Activated B cell treated with CpG ODN at 0.5 μM for 24 hours (primary cell): ENCODE results near the gene C3orf70. TPM values are rescaled to one million over a fixed set of nuclear protein-coding genes. Genes with fewer than 3 reads are reported as not detected.

ENCODE experiments used
- ATAC-seq: fragments of 200-7000 bp; cut with Tn5 transposase; one replicate; pipeline ENCODE4 v1.10.0; 2021; ENCODE audit warnings: low read depth, mild to moderate bottlenecking, moderate library complexity
- CTCF ChIA-PET: fragments of 350-600 bp; sonication (Branson Sonifier 250); formaldehyde crosslinking; loops from one replicate; lab custom pipeline; 2021; ENCODE audit warnings: antibody characterized with exemption; lab: Charles Lee
- POLR2A ChIA-PET: fragments of 350-600 bp; sonication (Branson Sonifier 250); formaldehyde crosslinking; loops from one replicate; lab custom pipeline; 2021; ENCODE audit warnings: antibody characterized with exemption; lab: Charles Lee
- DNase-seq: peaks from one replicate; pipeline ENCODE4 v3.0.0; 2022
- H3K27ac Mint-ChIP-seq: one replicate; pipeline ENCODE4 v1.8.0; 2020; ENCODE audit warnings: mixed read lengths
- H3K27me3 Mint-ChIP-seq: one replicate; pipeline ENCODE4 v1.8.0; 2021; ENCODE audit warnings: mixed read lengths
- H3K36me3 Mint-ChIP-seq: one replicate; pipeline ENCODE4 v1.8.0; 2021; ENCODE audit warnings: low read depth, mixed read lengths
- H3K4me1 Mint-ChIP-seq: one replicate; pipeline ENCODE4 v1.8.0; 2021; ENCODE audit warnings: mixed read lengths
- H3K4me3 Mint-ChIP-seq: one replicate; pipeline ENCODE4 v1.8.0; 2020; ENCODE audit warnings: mild to moderate bottlenecking, mixed read lengths
- H3K9me3 Mint-ChIP-seq: one replicate; pipeline ENCODE4 v1.8.0; 2020; ENCODE audit warnings: mixed read lengths
- intact Hi-C: fragments of 100-400 bp; cut with micrococcal nuclease; formaldehyde crosslinking; loops from one replicate; pipeline ENCODE4 v1.15.1; 2024
- total RNA-seq: library from RNA; stranded (reverse); gene quantifications from 2 replicates; pipeline ENCODE4 v1.2.3, GENCODE V29; 2022
- TF ChIP-seq, protein P1 (sequence below): fragments of 200-600 bp; IDR thresholded peaks from one replicate; pipeline ENCODE4 v1.8.0; 2022; ENCODE audit warnings: antibody characterized with exemption, mild to moderate bottlenecking

C3orf70 gene
- total RNA-seq, 1 donor from 2014 or later, result not detected

DNA sequence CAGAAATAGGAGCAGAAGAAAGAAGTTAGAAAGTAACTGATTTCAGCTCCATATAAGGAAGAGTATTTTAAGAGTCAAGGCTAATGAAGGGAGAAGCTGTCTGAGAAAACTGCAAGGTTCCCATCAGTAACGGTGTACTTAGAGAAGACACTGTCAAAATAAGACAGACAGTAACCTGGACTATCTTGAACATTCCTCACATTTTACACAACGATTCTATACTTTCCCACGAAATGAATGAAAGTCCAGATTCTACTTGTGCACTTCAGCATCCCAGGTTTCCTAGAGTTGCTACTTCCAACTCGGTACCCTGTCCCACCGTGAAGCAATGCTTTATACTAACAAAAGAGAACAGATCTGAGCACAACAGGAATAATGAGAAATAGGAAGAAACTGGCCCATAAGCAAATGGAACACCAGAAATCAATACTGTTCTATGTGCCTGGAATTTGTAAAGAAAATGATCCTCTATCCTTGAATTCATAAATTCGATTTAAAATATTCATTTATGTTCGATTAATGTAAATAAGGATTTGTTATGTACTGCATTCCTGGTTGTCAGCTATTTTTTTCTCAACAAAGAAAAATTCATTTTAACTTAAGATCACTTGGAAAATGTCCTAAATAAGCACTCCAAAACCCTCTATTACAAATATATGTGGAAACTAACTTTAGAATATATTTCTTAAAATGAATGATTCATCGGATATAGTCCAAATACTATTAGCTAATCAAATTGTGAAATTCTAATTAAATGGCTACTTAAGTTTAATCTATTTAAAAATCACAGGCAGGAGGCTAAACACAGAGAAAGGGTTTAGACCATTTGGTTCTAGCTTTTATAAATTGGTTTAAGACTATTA lies 1.5 kb downstream of the C3orf70 start:
- Mint-ChIP-seq H3K27ac (no peak overlapping the region), H3K36me3 (no peaks in the 10 kb centered on the region), H3K9me3 (no peaks in the 10 kb centered on the region), H3K4me1 (peaks cover 6% of the 10 kb centered on the region), H3K4me3 (no peak overlapping the region), H3K27me3 (peaks cover 21% of the 10 kb centered on the region)
- TF ChIP-seq, protein P1, sequence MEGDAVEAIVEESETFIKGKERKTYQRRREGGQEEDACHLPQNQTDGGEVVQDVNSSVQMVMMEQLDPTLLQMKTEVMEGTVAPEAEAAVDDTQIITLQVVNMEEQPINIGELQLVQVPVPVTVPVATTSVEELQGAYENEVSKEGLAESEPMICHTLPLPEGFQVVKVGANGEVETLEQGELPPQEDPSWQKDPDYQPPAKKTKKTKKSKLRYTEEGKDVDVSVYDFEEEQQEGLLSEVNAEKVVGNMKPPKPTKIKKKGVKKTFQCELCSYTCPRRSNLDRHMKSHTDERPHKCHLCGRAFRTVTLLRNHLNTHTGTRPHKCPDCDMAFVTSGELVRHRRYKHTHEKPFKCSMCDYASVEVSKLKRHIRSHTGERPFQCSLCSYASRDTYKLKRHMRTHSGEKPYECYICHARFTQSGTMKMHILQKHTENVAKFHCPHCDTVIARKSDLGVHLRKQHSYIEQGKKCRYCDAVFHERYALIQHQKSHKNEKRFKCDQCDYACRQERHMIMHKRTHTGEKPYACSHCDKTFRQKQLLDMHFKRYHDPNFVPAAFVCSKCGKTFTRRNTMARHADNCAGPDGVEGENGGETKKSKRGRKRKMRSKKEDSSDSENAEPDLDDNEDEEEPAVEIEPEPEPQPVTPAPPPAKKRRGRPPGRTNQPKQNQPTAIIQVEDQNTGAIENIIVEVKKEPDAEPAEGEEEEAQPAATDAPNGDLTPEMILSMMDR, result no peak
- CTCF ChIA-PET, result no interaction called here
- intact Hi-C loops, result no loop called here
- no peak for ATAC-seq
- DNase-seq, result no peak
- POLR2A ChIA-PET, result no interaction called here

DNA sequence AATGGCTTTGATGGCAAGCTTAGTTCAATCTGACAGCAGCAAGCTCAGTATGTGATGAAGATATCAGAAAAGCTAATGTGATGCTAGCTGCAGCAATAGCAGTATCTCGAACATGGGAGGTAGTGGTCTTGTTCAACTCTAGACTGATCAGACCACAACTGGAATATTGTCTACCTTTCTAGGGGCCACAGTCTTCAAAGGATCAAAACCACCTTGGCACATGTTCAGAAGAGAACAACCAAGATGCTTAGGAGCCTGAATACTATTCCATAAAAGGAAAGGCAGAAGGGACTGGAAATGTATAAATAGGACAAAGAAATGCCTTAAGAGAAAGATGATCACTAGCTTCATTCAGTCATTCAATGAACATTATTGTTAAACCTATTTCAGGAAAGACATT lies 2.3 kb downstream of the C3orf70 start:
- ChIA-PET CTCF (no interaction called here), POLR2A (no interaction called here)
- DNase-seq (no peak), ATAC-seq (no peak)
- no peak overlapping the region for H3K27ac Mint-ChIP-seq
- H3K9me3 Mint-ChIP-seq, result no peaks in the 10 kb centered on the region
- H3K4me1 Mint-ChIP-seq, result peaks cover 6% of the 10 kb centered on the region
- peaks cover 24% of the 10 kb centered on the region for H3K27me3 Mint-ChIP-seq
- intact Hi-C loops, result no loop called here
- H3K4me3 Mint-ChIP-seq, result no peak overlapping the region
- TF ChIP-seq, protein P1, result no peak
- no peaks in the 10 kb centered on the region for H3K36me3 Mint-ChIP-seq

DNA sequence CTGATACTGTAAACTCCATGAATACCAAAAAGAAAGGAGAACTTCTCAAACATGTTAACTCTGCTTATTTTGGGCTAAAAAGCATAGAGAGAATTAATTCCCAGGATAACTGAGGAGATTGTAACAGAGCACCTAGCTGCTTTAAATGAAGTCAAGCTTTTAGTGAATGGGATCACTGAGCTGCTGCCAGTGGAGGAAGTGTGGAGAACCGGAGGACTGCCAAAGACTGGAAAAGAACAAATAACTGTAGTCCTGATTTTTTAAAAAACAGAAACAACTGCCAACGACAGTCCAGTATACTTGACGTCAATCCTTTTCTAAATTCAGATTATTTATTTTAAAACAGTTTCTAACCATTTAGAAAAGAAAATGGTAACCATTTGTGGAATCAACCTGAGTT lies 3.3 kb downstream of the C3orf70 start:
- intact Hi-C loops, result no loop called here
- ChIA-PET POLR2A (no interaction called here), CTCF (no interaction called here)
- ATAC-seq (no peak), DNase-seq (no peak)
- H3K36me3 Mint-ChIP-seq, result no peaks in the 10 kb centered on the region
- TF ChIP-seq, protein P1, result no peak
- H3K27ac Mint-ChIP-seq, result no peak overlapping the region
- peaks cover 6% of the 10 kb centered on the region for H3K4me1 Mint-ChIP-seq
- no peaks in the 10 kb centered on the region for H3K9me3 Mint-ChIP-seq
- H3K4me3 Mint-ChIP-seq, result no peak overlapping the region
- H3K27me3 Mint-ChIP-seq, result peaks cover 24% of the 10 kb centered on the region

DNA sequence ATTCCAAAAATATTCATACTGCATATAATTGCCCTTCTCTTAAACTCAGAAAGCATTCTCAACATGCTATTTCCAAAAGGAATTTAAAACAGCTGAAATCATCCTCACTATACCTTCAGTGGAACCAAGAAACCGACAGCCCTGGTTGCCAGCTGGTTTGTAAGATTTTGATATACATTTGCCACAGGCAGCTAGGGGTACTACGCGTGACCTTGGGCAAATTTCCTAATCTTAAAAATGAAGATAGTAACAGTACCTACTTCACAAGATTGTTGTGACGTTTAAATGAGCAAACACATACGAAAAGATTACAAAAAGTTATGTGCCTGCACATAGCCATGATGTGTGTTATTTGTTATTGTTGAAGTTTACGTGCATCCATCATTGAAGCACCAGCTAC lies 7.3 kb downstream of the C3orf70 start:
- TF ChIP-seq, protein P1, result no peak
- Mint-ChIP-seq H3K27ac (no peak overlapping the region), H3K27me3 (peaks cover 11% of the 10 kb centered on the region), H3K9me3 (no peaks in the 10 kb centered on the region), H3K4me3 (no peak overlapping the region), H3K4me1 (no peaks in the 10 kb centered on the region), H3K36me3 (no peaks in the 10 kb centered on the region)
- ChIA-PET CTCF (interaction anchor here (0.6 kb wide), 2 partner anchors 33 to 473 kb away, joined by 3 to 4 read pairs; no protein-coding TSS in a partner anchor), POLR2A (no interaction called here)
- DNase-seq (no peak), ATAC-seq (no peak)
- intact Hi-C loops, result no loop called here

DNA sequence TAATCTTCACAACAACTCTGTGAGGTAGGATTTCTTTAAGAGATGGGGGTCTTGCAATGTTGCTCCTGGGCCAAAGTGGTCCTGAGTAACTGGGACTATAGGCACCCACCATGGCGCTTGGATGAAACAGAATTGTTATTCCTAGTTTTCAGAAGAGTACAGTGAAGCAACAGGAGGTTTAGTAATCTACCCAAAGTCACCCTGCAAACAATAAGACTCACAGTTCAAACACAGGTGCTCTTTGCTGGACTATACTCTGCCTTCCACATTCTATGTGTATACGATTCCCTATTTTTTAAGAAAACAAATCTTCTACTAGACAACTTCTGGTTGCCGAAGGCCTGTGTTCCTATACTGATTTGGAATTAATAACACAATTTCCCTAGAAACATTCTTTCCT lies 8.1 kb downstream of the C3orf70 start:
- H3K27ac Mint-ChIP-seq, result no peak overlapping the region
- POLR2A ChIA-PET, result no interaction called here
- H3K4me3 Mint-ChIP-seq, result no peak overlapping the region
- H3K27me3 Mint-ChIP-seq, result peaks cover 7% of the 10 kb centered on the region
- DNase-seq, result no peak
- ATAC-seq, result no peak
- H3K4me1 Mint-ChIP-seq, result no peaks in the 10 kb centered on the region
- intact Hi-C loops, result no loop called here
- CTCF ChIA-PET, result no interaction called here
- TF ChIP-seq, protein P1, result no peak
- no peaks in the 10 kb centered on the region for H3K9me3 Mint-ChIP-seq
- H3K36me3 Mint-ChIP-seq, result no peaks in the 10 kb centered on the region
